NAMALWA (cell line): ENCODE results near the gene HDAC9.

Source experiments
- DNase-seq: peaks from one replicate; pipeline ENCODE4 v3.0.0-alpha.2; 2015; ENCODE audit warnings: low spot score

Gene HDAC9

GRCh38 chr7:18495412-18496340 lies at the start of gene HDAC9:
Gene HDAC9 (plus strand): TSS chr7:18495749. CDS start chr7:18496303, 554 bp downstream.
- peak; percentile 96 for DNase-seq

- DNase-seq = no peak
These were observed 49.5 kb upstream of the HDAC9 start for GRCh38 chr7:18445916-18446520.

DNA sequence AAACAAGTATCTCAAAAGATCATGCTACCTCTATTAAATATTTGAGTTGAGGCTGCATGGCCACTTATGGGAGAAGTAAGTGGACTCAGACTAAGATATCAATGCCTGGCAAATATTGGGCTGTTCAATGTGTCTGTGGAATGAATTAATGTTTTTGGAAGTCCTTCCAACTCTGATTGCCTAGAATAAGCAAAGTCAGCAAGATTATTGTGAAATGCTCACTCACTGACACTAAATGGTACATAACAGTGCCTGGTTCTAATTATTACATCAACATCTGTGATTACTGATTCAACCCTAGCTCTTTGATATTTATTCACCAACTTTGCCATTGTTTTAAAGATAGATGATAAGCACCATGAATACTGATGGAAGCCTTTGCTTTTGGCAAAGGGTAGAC lies 45.5 kb upstream of the HDAC9 start:
- no peak for DNase-seq

DNA sequence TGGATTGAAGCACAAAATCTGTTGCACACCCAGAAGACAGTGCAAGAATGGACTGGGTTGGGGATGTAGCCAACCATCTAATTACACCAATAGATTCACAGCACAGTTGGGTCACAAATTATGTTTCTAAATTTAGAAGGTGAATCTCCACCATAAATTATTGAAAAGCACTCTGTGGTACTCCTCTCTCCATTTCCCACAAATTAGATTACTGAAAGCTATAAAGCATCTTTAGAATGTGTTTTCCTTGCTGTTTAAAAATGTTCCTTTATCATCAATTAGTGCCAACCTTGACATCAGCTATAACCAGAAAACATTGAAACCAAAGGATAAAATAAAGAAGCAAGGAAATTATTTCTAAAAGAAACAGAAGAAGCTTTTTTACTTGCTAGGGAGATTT lies 39.9 kb upstream of the HDAC9 start:
- DNase-seq = no peak

- no peak for DNase-seq
These were observed 37.7 kb upstream of the HDAC9 start for GRCh38 chr7:18457832-18458231.

DNA sequence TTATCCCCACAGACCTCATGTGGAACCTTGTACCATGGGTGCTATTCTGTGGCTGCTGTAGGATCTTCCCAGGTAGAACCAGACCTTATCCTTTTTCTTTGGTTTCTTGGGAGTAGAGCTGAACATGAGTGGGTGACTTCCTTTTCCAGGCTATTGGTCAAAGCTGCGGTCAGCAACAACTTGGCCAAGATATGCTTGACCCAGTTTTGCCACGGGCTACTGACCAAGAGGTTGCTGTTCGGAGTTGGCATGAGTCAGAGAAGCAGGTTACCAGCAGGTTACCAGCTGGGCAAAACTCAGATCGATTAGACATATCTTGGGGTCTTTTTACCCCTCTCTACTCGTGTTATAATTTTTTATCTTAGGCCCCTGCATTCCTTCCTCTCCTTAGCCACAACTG lies 36.7 kb upstream of the HDAC9 start:
- DNase-seq = no peak

- no peak for DNase-seq
These were observed 35.9 kb upstream of the HDAC9 start for GRCh38 chr7:18459484-18460245.

DNA sequence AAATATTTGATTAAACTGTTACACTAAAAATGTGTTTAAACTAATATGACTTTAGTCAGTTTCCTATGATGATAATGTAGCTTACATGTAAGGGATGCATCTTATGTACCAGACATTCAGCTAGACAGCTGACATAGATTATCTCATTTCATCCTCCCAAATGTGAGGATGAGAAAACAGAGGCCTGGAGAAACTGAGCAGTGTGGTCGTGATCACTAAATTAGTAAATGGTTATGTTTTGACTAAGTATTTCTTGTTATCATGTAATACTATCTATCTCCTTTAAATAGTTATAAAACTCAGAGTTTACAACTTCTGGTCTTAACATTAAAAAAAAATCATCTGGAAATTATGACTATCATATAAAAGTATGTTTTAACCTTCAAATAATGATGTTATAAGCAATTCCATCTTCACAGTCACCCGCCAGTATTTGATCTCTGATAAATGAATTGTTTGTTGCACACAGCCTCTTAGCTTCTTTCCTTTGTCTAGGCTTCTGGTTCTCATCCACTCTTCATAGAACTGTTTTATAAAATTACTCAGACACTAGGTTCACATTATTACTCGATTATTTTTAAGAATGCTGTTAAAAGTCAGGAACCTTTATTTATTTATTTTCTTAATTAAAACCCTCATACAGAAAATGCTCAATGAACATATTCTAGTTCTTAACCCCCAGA lies 33.6 kb upstream of the HDAC9 start:
- no peak for DNase-seq

DNA sequence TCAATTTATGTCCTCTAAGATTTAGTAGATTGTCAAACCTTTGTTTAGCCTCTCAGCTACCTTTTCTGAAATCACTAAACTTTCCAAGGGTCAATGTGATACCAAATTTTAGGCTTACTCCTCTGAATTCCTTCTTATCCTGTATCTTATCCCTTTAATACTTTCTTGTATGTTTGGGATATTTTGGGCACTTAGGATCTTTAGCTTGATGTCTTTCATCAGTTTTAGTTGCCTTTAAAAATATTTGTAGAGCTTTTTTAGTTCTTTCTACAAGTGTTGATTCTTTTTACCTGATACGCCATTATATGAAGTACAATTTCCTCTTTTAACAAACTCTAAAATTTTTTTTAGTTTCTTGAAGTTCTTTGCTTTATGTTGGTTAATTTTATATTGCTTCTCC lies 30.7 kb upstream of the HDAC9 start:
- DNase-seq = no peak

- DNase-seq = no peak
These were observed 28.5 kb upstream of the HDAC9 start for GRCh38 chr7:18467011-18467410.

GRCh38 chr7:18468795-18469194 lies 26.8 kb upstream of the HDAC9 start:
- no peak for DNase-seq

DNA sequence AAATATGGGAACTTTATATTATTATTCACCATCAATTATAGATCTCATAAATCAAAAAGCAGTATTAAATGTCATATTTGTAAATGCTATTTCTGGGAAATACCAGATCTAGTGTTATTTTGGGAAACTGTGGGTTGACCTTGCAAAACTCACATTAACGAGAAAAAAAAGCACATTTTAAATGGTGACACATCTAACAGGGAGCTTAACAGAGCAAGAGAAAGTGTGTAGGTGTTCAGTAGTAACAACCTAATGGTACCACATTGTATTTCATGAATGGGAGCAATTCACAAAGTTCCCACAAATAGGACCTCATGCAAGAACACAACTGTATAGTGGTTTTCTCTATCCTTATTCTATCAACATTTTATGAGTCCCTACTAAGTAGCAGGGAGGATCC lies 26.2 kb upstream of the HDAC9 start:
- DNase-seq = no peak

DNA sequence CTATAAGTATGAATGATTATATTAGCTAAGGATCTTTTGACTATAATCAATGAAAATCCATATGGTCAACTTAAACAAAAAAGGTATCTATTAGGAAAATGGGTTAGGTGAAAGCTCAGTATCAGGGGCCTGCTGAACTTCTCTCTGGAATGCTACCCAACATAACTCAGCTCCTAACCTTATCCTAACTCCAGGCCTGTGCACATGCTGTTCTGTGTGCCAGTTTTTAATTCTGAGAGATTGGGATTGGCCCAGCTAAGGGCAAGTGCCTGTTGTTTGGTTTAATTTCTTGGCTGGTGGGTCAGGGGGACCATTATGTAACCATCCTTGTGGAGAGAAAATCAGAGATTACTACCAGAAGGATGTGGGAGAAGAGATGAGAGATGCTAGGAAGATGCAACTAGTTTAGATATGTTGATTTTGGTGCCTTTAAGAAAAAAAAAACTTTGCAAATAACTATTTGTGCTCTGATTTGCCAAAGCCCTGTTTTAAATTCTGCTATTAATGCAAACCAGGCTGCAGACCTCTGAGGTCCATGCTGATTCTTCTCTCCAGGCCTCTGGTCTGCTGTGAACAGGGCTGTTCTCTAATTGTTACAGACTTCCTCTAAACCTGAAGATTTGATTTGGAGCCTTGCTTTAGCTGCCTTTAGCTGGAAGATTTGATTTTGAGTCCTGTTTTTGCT lies 23.9 kb upstream of the HDAC9 start:
- no peak for DNase-seq

GRCh38 chr7:18472161-18472483 lies 23.4 kb upstream of the HDAC9 start:
- no peak for DNase-seq

GRCh38 chr7:18473119-18473518 lies 22.4 kb upstream of the HDAC9 start:
- DNase-seq = no peak

- no peak for DNase-seq
These were observed 20.6 kb upstream of the HDAC9 start for GRCh38 chr7:18474944-18475343.

DNA sequence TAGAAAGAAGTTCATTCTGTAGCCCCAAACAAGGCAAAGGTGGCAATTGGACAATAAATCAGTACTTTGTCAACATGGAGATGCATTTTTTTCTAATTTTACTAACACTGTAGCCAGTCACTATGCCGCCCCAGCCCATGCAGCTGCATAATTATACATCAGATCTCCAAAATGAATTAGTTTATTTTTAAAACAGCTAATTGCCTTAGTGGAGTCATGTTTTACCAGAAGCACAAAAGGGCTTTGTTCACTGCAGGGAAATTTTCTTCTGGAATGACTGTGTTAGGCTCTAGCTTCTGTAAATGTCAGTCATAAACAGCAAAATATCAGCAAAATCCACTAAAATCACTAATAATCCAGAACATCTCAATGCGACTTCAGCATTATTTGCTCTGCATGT lies 20.1 kb upstream of the HDAC9 start:
- DNase-seq = no peak

- DNase-seq = no peak
These were observed 13.8 kb upstream of the HDAC9 start for GRCh38 chr7:18481776-18482175.

DNA sequence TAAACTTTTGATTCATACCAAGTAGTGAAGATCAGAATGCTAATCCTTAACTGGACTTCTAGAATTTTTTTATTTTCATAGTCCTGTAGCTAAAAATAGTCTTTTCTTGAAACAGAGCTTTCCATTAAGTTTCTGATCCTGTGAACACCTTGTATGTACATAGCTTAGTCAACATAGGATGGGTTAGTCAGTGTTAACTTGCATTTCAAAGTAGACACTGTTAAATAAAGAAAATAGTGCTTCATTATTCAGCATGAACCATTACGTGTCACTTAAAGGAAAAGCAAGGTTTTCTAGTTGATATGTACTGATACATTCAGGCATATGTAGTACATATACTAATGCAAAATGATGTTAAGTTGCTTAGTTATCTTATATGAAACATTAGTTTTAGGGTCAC lies 7.5 kb upstream of the HDAC9 start:
- no peak for DNase-seq

GRCh38 chr7:18489624-18490023 lies 5.9 kb upstream of the HDAC9 start:
- no peak for DNase-seq

- DNase-seq = no peak
These were observed 3.7 kb upstream of the HDAC9 start for GRCh38 chr7:18491871-18492270.

DNA sequence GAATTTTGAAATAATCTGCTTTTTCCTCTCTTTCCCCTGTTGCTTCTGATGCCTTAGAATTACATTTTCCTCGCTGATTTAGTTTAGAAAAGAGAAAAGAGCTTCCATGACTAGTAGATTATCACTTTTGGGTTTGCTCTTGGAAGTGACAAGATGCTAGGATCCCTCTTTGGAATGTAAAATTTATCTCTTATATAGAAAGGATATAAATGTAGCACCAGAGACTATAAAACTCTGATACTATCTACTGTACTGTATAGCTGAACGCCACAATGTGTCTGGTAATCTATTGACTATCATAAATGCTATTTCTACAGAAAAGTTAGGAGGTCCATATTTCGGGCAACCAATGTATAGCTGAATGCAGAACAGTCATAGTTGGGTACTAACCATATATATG lies 1.1 kb upstream of the HDAC9 start:
- peak; percentile 20 for DNase-seq
